Measurements from ENCODE around the gene DPYSL3. TPM values are rescaled to one million over a fixed set of nuclear protein-coding genes. Genes with fewer than 3 reads are reported as not detected.

DPYSL3 gene
- total and polyA plus RNA-seq, 2 donors (not counting 3 experiments of a cell fraction or from before 2014, with no cell fraction given): 80.3 to 146 TPM

- H3K27me3 ChIP-seq (ENCODE audit: control insufficient read depth in 2 of 2, insufficient read depth in 2 of 2, low read length in 2 of 2): peaks cover 0 to 4% of the 10 kb centered on the region in 2 experiments
- intact Hi-C loops (cut with micrococcal nuclease) (no loop called here), dilution Hi-C loops (cut with MboI; ENCODE audit: extremely low pct_ligation_motif_present, low sequenced_read_pairs) (no loop called here)
- H3K4me3 ChIP-seq (replicated peaks in 1 of 3; ENCODE audit: insufficient read depth in 1 of 3, low read depth in 1 of 3, low read length in 3 of 3): no peak overlapping the region
- POLR2A ChIA-PET: no interaction called here
- no peak for DNase-seq (ENCODE audit: low read depth, low spot score)
- H3K9me1 ChIP-seq (replicated peaks; ENCODE audit: control insufficient read depth, extremely low read depth, insufficient read depth, low read length): no peaks in the 10 kb centered on the region
- no peaks in the 10 kb centered on the region for H3K4me1 ChIP-seq (ENCODE audit: control insufficient read depth, extremely low read depth, insufficient read depth, low read length)
- H3K36me3 ChIP-seq (ENCODE audit: control insufficient read depth in 2 of 2, extremely low read depth in 1 of 2, insufficient read depth in 2 of 2, low read length in 2 of 2): no peaks in the 10 kb centered on the region
- CTCF ChIA-PET: interaction anchor here (0.8 to 4.4 kb wide), 6 partner anchors 10 to 841 kb away, joined by 3 to 24 read pairs (median 5); no protein-coding TSS in a partner anchor
- BruUV-seq (replicated peaks): no TSS peak
- no peak for FAIRE-seq
- no peaks in the 10 kb centered on the region for H3K79me2 ChIP-seq (ENCODE audit: control insufficient read depth, insufficient read depth, low read length)
- H3K9ac ChIP-seq (replicated peaks; ENCODE audit: extremely low read depth, insufficient read depth, low read length): no peak overlapping the region
- no peaks in the 10 kb centered on the region for H3K9me3 ChIP-seq (replicated peaks; ENCODE audit: control insufficient read depth, insufficient read depth, low read length)
- no peak overlapping the region for H3K4me2 ChIP-seq (ENCODE audit: insufficient read depth, low read length)
- H2AFZ ChIP-seq (ENCODE audit: low read depth, low read length): no peak overlapping the region
- H3K27ac ChIP-seq (ENCODE audit: insufficient read depth, low read depth, low read length): no peak overlapping the region
- no peak for TF ChIP-seq MYC (IDR thresholded peaks at IDR 0.05; ENCODE audit: low read depth, low read length)
- TF ChIP-seq POLR2AphosphoS5 (IDR thresholded peaks at IDR 0.05; ENCODE audit: insufficient read depth, low read depth, low read length): no peak
- TF ChIP-seq FOS (IDR thresholded peaks at IDR 0.05; ENCODE audit: borderline replicate concordance, insufficient read depth, low read length): no peak
- no peak for TF ChIP-seq EZH2 (IDR thresholded peaks at IDR 0.05; ENCODE audit: borderline replicate concordance, low read depth, low read length, severe bottlenecking)
- TF ChIP-seq MAX (IDR thresholded peaks at IDR 0.05; ENCODE audit: insufficient read depth, insufficient read length): no peak
- no peak for TF ChIP-seq JUN (IDR thresholded peaks at IDR 0.05; ENCODE audit: borderline replicate concordance, insufficient read depth, insufficient read length, low read depth)
- no peak for TF ChIP-seq CTCF (IDR thresholded peaks at IDR 0.05; ENCODE audit: extremely low read depth in 1 of 2, insufficient read depth in 1 of 2, low read depth in 1 of 2, low read length in 2 of 2)
- TF ChIP-seq POLR2A (IDR thresholded peaks at IDR 0.05; ENCODE audit: low read depth, low read length): no peak
- no peak for TF ChIP-seq GATA2 (IDR thresholded peaks at IDR 0.05; ENCODE audit: insufficient read depth, insufficient read length, low read depth, low read length)
- no peaks in the 10 kb centered on the region for H4K20me1 ChIP-seq (replicated peaks; ENCODE audit: control insufficient read depth, extremely low read depth, insufficient read depth, low read length)
These were observed 128.3 kb downstream of the DPYSL3 start for GRCh38 chr5:147381555-147381954.
